Thymus (tissue), 11 donors: Measurements from ENCODE around the gene MRPL32. TPM values are rescaled to one million over a fixed set of nuclear protein-coding genes. Genes with fewer than 3 reads are reported as not detected.

Experiments
- DNase-seq, 9 donors: peaks; one replicate each; pipeline ENCODE4 v3.0.0-alpha.2; 2013; ENCODE audit warnings: low spot score in 9 of 9, low read depth in 6 of 9, missing footprints in 1 of 9
- H3K27ac ChIP-seq, 2 donors: one replicate each; pipeline ENCODE4 v1.5.1; 2013; ENCODE audit warnings: control low read depth in 1 of 2, low read depth in 1 of 2, low read length in 1 of 2, mild to moderate bottlenecking in 1 of 2, moderate library complexity in 1 of 2
- H3K27me3 ChIP-seq, 2 donors: one replicate each; pipeline ENCODE4 v1.5.1; 2013; ENCODE audit warnings: low read length in 1 of 2; ENCODE audit not compliant: control insufficient read depth in 2 of 2, insufficient read depth in 1 of 2
- H3K36me3 ChIP-seq, 2 donors: one replicate each; pipeline ENCODE4 v1.5.1; 2013; ENCODE audit warnings: low read length in 1 of 2, mild to moderate bottlenecking in 1 of 2, moderate library complexity in 1 of 2; ENCODE audit not compliant: control insufficient read depth in 2 of 2, insufficient read depth in 2 of 2
- H3K4me1 ChIP-seq, 2 donors: one replicate each; pipeline ENCODE4 v1.5.1; 2013; ENCODE audit warnings: low read length in 2 of 2; ENCODE audit not compliant: control insufficient read depth in 2 of 2, insufficient read depth in 2 of 2
- H3K4me3 ChIP-seq, 2 donors: one replicate each; pipeline ENCODE4 v1.5.1; 2013; ENCODE audit warnings: low read length in 2 of 2, control low read depth in 1 of 2, mild to moderate bottlenecking in 1 of 2
- H3K9me3 ChIP-seq, 2 donors: one replicate each; pipeline ENCODE4 v1.5.1; 2013; ENCODE audit warnings: low read length in 1 of 2, mild to moderate bottlenecking in 1 of 2; ENCODE audit not compliant: control insufficient read depth in 2 of 2, insufficient read depth in 1 of 2
- WGBS: extraction: QIAGEN DNeasy Blood & Tissue Kit; methylation state at CpG from one replicate; pipeline ENCODE4 v1.1.7; 2013; 5-methylcytosine and 5-hydroxymethylcytosine counted together
- polyA plus RNA-seq: library from polyadenylated mRNA; stranded (reverse); fragments of 200-250 nt; gene quantifications from one replicate; pipeline ENCODE4 v1.2.3, GENCODE V29; 2013
- total RNA-seq: library from RNA; stranded (reverse); fragments of 120-200 nt; gene quantifications from one replicate; pipeline ENCODE4 v1.2.4, GENCODE V29; 2013
- donor health status: healthy.

Gene MRPL32
- total and polyA plus RNA-seq, 2 donors: 56.5 to 97.7 TPM

DNA sequence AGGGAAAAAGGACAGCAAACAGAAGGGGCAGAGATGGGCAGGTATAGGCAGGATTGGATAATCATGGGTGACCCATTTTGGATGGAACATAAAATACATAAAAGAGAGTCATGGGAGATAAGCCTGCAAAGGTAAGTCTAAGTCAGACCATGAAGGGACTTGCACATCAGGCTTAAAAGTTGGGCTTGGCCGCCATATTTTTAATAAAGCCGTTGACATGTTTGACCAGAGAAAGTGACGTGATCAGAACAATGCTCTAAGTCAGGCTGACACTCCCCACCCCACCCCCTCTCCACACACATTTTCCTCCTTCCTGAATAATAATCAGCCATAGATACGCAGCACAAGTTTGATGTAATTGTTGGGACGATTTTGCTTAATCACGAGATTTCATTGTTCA is 54.0 kb downstream of the MRPL32 start:
- DNase-seq: no peak
- H3K9me3 ChIP-seq: no peaks in the 10 kb centered on the region
- no peaks in the 10 kb centered on the region for H3K36me3 ChIP-seq
- H3K4me1 ChIP-seq: no peaks in the 10 kb centered on the region
- no peak overlapping the region for H3K27ac ChIP-seq
- no peak overlapping the region for H3K4me3 ChIP-seq
- no peaks in the 10 kb centered on the region for H3K27me3 ChIP-seq
- 95% methylated on average over 6 of the region's 6 CpGs for WGBS

DNA sequence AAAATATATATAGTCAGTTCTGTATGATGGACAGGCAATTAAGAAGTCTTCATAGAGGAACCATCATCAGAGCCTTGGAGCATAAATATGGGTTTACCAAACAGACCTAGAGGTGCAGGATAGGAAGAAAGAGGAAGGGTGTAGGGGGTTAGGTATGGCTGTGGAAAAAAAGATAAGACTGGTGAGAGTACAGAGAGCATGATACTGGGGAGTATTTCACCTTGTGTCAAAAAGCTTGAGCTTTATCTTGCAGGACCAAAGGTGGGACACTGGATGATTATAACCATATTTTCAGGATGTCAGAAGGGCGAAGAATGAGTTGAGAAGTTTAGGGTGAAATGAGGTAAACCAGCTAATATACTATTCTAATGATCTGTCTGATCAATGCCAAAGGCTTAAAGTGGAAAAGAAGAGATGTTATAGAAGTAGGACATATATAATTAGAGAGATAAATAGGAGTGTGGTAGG is 54.6 kb downstream of the MRPL32 start:
- no peaks in the 10 kb centered on the region for H3K4me1 ChIP-seq

More for the DNA sequence above, 54.6 kb downstream of the MRPL32 start:
- H3K4me3 ChIP-seq: no peak overlapping the region
- H3K36me3 ChIP-seq: no peaks in the 10 kb centered on the region
- no peaks in the 10 kb centered on the region for H3K27me3 ChIP-seq
- 83% methylated on average over 1 of the region's 1 CpG for WGBS
- H3K9me3 ChIP-seq: no peaks in the 10 kb centered on the region
- H3K27ac ChIP-seq: no peak overlapping the region
- DNase-seq: no peak

Other genes with a start within 250 kb of the MRPL32 start
- gene C7orf25, start 20.3 kb upstream of the MRPL32 start, total RNA-seq: 2.3 TPM
- 4.1 TPM for gene C7orf25, start 20.3 kb upstream of the MRPL32 start, polyA plus RNA-seq
- 208 TPM for gene PSMA2, start 202 bp upstream of the MRPL32 start, total RNA-seq
- gene PSMA2, start 202 bp upstream of the MRPL32 start, polyA plus RNA-seq: 226 TPM
- gene HECW1, start 180.3 kb downstream of the MRPL32 start, total RNA-seq: 0.05 TPM
- 0.23 TPM for gene HECW1, start 180.3 kb downstream of the MRPL32 start, polyA plus RNA-seq